HG02884 (cell line): ENCODE data around the gene FGFRL1.

Experiments used
- ATAC-seq: cut with Tn5 transposase; IDR thresholded peaks from one replicate; pipeline ENCODE4 v1.9.1; 2021; ENCODE audit warnings: mild to moderate bottlenecking, moderate library complexity; ENCODE audit not compliant: unreplicated experiment

FGFRL1 gene

DNA sequence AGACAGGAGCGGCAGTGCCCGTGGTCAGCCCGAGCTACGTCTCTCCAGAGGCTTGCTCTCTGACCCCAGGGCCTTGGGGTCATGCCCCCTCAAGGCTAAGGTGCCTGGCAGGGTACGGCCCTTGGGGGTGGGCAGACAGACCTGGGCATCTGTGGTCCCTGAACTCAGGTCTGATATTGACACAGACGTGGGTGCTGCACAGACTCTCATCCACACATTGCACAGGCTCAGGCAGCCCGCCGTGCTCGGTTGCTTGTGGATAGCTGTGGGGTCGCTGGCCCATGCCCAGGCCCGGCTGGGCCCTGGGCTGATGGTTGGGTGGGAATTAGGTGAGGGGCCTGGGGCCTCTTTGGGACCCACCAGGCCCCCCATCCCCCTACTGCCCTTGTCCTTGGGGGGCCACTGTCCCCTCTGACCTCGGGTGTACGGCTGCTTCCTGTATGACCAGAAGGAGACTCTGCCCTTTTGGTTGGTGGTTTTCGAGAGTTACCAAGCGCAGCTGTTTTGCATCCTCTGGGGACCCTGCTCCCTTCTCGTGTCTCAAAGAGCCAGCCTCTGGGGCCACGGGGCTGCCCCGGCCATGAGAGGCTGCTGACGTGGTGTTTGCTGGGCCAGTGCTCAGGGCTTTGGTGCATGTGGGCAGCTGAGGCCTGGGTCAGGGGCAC is 10.1 kb downstream of the FGFRL1 start:
- no peak for ATAC-seq

GRCh38 chr4:1022051-1022738 is 10.8 kb downstream of the FGFRL1 start:
- ATAC-seq, result no peak

DNA sequence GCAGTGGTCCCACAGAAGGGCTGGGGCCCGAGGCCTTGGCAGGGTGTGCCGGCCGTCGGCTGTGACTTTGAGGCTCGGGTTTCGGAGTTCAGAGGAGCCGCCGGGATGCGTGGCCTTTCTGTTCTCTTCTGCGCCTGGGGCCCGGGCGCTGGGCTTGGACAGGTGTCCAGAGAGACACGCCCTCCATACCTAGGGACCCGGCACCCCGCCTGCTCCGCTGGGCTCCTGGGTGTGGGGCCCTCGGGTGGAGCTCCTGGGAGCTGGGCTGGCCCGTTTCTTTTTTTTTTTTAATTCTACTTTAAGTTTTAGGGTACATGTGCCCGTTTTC is 11.3 kb downstream of the FGFRL1 start:
- no peak for ATAC-seq

- ATAC-seq, result no peak
These were observed 11.7 kb downstream of the FGFRL1 start for GRCh38 chr4:1023075-1023640.

DNA sequence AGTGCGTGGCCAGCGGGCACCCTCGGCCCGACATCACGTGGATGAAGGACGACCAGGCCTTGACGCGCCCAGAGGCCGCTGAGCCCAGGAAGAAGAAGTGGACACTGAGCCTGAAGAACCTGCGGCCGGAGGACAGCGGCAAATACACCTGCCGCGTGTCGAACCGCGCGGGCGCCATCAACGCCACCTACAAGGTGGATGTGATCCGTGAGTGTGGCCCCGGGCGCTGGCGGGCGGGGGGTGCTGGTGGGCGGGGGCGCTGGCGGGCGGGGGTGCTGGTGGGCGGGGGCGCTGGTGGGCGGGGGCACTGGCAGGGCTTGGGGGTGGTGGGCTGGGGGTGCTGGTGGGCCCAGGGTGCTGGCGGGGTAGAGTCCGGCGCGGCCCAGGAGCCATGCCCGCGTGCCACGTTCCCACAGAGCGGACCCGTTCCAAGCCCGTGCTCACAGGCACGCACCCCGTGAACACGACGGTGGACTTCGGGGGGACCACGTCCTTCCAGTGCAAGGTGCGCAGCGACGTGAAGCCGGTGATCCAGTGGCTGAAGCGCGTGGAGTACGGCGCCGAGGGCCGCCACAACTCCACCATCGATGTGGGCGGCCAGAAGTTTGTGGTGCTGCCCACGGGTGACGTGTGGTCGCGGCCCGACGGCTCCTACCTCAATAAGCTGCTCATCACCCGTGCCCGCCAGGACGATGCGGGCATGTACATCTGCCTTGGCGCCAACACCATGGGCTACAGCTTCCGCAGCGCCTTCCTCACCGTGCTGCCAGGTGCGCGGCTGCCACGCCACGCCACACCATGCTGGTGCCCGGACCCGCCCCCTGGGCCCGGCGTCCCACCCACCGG is 12.7 kb downstream of the FGFRL1 start:
- ATAC-seq, result no peak

DNA sequence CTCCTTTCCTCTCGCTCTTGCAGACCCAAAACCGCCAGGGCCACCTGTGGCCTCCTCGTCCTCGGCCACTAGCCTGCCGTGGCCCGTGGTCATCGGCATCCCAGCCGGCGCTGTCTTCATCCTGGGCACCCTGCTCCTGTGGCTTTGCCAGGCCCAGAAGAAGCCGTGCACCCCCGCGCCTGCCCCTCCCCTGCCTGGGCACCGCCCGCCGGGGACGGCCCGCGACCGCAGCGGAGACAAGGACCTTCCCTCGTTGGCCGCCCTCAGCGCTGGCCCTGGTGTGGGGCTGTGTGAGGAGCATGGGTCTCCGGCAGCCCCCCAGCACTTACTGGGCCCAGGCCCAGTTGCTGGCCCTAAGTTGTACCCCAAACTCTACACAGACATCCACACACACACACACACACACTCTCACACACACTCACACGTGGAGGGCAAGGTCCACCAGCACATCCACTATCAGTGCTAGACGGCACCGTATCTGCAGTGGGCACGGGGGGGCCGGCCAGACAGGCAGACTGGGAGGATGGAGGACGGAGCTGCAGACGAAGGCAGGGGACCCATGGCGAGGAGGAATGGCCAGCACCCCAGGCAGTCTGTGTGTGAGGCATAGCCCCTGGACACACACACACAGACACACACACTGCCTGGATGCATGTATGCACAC is 13.6 kb downstream of the FGFRL1 start:
- ATAC-seq, result no peak

DNA sequence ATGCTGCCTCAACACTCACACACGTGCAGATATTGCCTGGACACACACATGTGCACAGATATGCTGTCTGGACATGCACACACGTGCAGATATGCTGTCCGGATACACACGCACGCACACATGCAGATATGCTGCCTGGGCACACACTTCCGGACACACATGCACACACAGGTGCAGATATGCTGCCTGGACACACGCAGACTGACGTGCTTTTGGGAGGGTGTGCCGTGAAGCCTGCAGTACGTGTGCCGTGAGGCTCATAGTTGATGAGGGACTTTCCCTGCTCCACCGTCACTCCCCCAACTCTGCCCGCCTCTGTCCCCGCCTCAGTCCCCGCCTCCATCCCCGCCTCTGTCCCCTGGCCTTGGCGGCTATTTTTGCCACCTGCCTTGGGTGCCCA is 14.7 kb downstream of the FGFRL1 start:
- ATAC-seq, result peak; percentile 57

DNA sequence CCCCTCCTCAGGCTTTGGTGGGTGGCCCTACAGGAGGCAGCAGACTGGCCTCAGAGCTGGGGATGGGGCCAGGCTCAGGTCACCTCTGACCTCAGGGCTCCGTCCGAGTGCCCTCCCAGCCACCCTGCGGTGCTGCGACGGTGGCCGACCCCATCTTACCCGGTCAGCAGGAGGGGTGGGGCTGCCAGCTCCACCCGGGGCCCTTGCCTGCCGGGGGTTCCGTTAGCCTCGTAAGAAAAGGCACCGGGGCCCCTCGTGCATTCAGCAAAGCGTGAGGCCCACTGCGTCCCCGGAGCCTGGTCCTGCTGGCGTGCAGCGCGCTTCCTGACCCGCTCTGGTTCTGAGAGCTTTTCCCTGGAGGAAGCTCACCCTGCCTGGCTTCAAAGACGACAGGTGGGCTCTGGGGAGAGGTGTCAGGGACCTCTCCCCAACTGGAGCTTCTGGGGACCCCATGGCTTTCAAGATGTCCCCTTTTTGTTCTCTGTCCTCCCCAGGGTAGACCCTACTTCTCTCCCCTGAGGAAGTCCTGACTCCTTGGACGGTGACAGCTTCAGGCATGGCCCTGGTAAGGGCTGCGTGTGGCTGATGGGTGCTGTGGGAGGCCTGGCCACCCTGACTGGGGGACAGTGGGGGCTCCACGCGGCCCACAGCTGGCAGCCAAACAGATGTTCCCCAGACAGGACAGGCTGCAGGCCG is 15.9 kb downstream of the FGFRL1 start:
- no peak for ATAC-seq

- no peak for ATAC-seq
These were observed 16.5 kb downstream of the FGFRL1 start for GRCh38 chr4:1027915-1028238.

DNA sequence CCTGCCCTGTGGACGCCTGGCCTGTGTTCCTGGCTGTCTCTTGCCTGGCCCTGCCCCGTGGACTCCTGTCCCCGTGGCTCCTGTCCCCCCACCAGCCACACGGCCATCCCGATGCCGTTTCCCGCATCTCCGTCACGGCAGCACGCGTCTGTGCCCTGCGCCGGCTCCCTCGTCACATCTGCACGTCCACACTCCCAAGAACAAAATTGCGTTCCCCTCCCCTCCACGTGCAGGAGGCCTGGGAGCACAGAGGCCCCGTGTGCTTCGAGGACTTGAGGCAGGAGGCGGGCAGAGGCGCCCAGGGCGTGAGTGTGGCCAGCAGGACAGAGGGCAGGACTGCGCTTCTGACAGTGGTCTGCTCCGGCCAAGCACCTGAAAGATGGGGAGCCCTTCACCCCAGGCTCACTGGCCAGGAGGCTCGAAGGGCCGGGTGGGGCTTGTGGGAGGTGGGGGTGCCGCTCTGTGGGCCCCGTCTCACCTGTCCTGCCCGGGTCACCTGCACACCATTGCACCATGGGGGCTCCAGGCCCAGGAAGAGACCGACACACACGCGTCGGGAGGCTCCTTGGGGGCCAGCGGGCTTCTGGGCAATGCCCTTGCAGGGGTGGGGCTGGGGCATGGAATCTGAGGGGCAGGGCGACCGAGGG is 17.3 kb downstream of the FGFRL1 start:
- no peak for ATAC-seq

GRCh38 chr4:1029529-1029928 is 18.1 kb downstream of the FGFRL1 start:
- no peak for ATAC-seq

DNA sequence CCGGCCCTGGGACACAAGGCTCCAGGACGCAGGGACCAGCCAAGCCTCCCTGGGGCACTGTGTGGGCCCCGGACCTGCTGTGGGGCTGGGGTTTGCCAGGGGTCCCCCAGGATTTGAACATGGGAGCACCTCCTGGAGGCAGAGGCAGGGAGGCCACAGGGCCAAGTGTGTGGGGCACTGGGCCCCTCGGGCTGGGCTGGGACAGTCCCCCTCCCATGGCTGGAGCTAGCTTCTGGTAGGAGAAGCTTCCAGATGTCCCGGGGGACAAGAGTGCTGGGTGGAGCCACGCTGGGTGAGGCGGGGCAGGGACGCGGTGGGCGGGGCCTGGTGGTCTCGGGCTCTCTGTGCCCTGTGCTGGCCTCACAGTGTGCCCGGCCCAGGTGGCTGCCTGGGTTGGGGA is 18.6 kb downstream of the FGFRL1 start:
- no peak for ATAC-seq

- no peak for ATAC-seq
These were observed 19.1 kb downstream of the FGFRL1 start for GRCh38 chr4:1030559-1030958.

DNA sequence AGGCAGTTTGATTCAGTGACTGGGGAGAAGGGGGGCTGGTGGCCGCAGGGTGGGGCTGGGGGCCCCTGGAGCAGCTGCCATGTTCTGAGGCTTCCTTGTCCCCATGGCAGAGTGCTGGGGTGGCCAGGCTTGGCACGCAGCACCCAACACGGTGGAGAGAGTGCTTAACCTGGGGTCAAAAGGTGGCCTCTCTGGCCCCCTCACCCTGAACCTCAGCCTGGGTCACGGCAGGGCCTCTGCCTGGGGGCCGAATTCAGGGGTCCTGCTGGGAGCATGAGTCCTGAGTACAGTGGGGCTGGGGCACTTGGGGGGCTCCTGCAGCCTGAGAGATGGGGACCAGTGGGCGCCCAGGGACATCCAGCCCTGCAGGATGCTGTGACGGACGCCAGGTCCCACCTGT is 19.9 kb downstream of the FGFRL1 start:
- no peak for ATAC-seq

DNA sequence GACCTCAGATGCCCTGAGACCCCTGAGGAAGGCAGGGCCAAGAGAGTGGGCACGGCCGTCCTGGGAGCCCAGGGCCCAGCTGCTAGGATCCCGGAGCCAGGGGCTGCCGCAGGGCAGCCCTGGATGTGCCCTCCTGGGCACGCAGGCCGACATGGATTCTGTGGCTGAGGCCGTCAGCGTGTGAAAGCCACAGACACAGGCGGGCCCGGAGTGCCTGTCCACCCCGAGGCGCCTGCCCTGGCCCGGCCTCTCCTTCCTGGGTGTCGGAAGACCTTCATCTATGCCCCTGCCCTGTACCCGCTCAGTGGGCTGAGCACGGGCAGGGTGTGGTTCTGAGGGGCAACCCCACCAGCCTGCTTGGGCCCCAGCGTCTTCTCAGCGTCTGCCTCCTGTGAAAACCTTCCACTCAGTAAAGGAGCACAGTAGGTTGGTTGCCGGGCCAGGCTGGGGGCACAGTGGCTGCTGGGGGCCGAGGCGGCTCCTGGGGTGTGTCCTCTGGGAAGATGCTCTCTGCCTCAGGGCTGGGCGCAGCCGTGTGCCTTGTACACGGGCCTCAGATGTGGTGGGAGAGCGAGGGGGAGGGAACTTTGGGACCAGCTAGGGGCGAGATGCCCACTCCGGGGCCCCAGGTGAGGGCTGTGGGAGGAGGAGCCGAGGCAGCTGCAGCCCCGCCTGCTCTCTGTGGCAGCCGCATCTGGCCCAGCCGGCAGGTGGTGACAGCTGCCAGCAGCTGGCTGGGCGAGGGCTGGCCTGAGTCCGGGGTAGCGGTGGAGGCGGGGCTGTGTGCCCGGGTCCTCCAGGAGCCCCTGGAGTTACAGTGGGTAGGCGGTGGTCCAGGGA is 20.8 kb downstream of the FGFRL1 start:
- no peak for ATAC-seq

DNA sequence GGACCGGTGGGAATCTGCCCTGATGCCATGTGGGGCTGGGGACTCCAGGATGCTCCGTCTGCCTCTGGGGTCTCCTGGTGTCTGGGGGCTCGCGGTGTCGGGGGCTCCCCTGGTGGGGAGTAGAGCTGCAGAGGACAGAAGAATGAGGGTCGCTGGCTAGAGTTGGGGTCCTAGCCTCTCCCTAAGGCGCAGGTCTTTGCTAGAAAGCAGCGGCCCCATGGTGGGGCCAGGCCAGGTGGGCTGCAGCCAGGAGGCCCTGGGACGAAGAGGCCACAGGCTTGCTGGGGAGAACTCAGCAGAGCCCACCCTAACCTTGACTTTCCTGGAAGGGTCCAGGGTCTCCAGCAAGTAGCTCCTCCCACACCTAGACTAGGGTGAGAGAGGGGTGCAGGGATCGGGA is 21.4 kb downstream of the FGFRL1 start:
- no peak for ATAC-seq

DNA sequence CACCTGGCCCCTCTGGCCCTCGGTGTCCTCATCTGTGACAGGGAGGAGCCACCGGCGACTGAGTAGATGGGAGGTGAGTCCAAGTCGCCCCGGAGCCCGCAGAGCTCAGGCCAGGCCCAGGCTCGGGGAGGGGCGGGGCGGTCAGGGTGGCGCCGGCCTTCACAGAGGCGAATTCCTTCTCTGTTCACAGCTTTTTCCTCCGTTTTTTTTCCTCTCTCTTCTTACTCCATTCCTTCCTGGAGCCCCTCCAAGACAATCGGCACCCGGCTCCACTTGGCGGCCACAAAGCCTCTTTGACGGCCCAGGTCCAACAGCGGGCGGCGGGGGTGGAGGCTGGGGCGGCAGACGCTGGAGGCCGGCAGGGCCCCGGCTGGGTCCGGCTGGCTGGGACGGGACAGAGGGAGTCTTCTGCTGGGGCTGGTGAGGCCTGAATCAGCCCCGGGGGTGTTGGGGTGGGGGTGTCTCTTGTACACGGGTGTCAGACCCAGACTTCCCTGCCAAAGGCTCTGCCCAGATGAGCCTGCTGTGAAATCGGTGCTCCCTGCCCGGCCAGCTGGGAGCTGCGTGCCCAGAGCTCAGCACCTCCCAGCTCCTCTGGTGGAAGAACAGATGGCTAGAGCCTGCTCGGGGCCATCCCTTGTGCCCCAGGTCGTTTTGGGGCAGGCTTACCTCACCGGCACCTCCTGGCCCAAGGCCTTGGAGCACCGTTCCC is 22.6 kb downstream of the FGFRL1 start:
- ATAC-seq, result no peak

GRCh38 chr4:1035510-1035909 is 24.1 kb downstream of the FGFRL1 start:
- no peak for ATAC-seq

GRCh38 chr4:1036095-1036494 is 24.7 kb downstream of the FGFRL1 start:
- ATAC-seq, result no peak
